GM10248 (cell line): ENCODE data around the gene MUL1.
"Not testable (repeated sequence)": the region's sequence is repeated elsewhere in the genome, so short reads cannot be mapped to it uniquely, and the experiment has no call there.

Source experiments
- CTCF ChIA-PET: fragments of 300-600 bp; sonication (Branson Sonifier 250); formaldehyde crosslinking; extraction: SDS; loops from one replicate; lab custom pipeline; 2021; ENCODE audit warnings: antibody characterized with exemption; lab: Yijun Ruan, JAX
- POLR2A ChIA-PET: fragments of 350-650 bp; sonication (Branson Sonifier 250); formaldehyde crosslinking; extraction: SDS; loops from one replicate; lab custom pipeline; 2020; ENCODE audit warnings: antibody characterized with exemption; lab: Yijun Ruan, JAX
- DNase-seq: peaks from one replicate; pipeline ENCODE4 v3.0.0; 2012; ENCODE audit errors: extremely low spot score
- TF ChIP-seq, protein P1 (sequence below): IDR thresholded peaks from 2 replicates; pipeline ENCODE4 v1.5.1; 2012; ENCODE audit warnings: mild to moderate bottlenecking, low read depth; ENCODE audit errors: extremely low read depth, missing control alignments, control extremely low read depth

MUL1 gene

DNA sequence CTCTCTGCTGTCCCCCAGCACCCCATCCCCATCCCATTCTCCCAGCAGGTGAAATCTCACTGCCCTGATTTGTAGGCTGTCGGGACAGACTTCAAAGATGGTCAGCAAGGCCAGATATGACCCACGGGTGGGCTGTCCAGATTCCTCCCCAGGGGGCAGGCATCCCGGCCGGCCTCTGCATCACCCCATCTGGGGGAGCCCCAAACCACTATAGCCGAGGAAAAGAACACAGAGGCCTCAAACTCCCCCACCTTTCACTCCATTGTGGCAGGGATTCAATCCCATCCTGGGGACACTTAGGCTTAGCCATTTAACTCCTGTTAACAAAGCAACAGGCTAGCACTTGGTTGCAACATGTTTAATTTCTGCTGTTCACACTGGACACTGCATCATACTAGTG is 8.8 kb downstream of the MUL1 start:
- DNase-seq: no peak
- TF ChIP-seq, protein P1, sequence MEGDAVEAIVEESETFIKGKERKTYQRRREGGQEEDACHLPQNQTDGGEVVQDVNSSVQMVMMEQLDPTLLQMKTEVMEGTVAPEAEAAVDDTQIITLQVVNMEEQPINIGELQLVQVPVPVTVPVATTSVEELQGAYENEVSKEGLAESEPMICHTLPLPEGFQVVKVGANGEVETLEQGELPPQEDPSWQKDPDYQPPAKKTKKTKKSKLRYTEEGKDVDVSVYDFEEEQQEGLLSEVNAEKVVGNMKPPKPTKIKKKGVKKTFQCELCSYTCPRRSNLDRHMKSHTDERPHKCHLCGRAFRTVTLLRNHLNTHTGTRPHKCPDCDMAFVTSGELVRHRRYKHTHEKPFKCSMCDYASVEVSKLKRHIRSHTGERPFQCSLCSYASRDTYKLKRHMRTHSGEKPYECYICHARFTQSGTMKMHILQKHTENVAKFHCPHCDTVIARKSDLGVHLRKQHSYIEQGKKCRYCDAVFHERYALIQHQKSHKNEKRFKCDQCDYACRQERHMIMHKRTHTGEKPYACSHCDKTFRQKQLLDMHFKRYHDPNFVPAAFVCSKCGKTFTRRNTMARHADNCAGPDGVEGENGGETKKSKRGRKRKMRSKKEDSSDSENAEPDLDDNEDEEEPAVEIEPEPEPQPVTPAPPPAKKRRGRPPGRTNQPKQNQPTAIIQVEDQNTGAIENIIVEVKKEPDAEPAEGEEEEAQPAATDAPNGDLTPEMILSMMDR: no peak
- POLR2A ChIA-PET: no interaction called here
- CTCF ChIA-PET: interaction anchor here (1.5 kb wide), 1 partner anchor 286 kb away, joined by 3 read pairs; no protein-coding TSS in a partner anchor

DNA sequence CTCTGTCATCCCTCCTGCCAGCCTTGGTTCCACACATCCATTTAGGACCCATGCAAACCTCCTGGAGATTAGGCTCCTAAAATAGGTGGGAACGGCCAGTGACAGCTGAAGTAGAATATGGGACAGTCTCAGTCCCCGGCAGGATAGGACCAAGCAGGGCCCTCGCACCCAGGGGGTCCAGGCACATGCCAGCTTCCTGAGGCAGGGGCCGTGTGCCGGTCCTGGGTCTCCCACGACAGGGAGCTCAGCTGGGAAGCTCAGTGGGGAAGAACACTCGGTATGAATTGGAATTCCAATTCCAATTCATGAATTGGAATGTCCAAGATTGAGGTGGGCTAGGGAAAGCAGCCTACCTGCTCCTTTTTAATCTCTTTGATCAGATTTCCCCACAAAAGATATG is 9.8 kb downstream of the MUL1 start:
- TF ChIP-seq, protein P1: no peak
- DNase-seq: no peak
- ChIA-PET POLR2A (no interaction called here), CTCF (interaction anchor here (0.8 kb wide), 1 partner anchor 285 kb away, joined by 3 read pairs; no protein-coding TSS in a partner anchor)

DNA sequence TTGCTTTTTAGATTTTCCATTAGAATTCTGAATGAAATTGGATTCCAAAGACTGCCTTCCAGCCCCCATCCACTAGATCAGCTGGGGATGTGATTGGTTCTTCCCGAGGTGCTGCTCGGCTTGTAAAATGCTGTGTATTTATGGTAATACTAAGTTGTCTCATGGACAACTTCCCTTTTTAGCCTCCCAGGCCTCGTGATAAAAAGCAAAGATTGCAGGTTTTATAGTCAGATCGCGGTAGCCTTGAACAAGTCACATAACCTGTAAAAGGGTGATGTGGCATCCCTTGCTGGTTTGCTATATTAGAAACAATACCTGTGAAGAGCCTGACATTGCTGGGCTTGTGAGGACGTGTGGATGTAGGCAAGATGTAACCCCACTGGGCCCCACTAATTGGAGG is 10.4 kb downstream of the MUL1 start:
- DNase-seq: no peak
- POLR2A ChIA-PET: no interaction called here
- TF ChIP-seq, protein P1: no peak
- CTCF ChIA-PET: no interaction called here

DNA sequence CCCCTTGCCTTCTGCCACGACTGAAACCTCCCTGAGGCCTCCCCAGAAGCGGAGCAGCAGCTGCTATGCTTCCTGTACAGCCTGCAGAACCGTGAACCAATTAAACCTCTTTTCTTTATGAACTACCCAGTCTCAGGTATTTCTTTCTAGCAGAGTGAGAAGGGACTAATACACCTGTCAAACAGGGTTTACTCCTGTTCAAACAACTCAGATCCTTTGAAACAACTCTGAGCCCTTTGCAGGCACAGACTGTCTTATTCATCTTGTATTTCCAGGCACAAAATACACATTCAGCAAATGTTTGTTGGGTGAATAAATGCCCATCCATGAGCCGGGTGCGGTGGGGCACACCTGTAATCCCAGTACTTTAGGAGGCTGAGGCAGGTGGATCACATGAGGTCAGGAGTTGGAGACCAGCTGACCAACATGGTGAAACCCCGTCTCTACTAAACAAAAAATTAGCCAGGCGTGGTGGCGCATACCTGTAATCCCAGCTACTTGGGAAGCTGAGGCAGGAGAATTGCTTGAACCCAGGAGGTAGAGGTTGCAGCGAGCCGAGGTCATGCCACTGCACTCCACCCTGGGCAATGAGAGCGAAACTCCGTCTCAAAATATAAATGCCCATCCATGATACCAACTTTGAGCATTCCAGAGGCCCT is 11.1 kb downstream of the MUL1 start:
- POLR2A ChIA-PET, DNase-seq: not testable (repeated sequence)
- CTCF ChIA-PET: interaction anchor here (8.0 kb wide), 1 partner anchor 281 kb away, joined by 116 read pairs; no protein-coding TSS in a partner anchor

DNA sequence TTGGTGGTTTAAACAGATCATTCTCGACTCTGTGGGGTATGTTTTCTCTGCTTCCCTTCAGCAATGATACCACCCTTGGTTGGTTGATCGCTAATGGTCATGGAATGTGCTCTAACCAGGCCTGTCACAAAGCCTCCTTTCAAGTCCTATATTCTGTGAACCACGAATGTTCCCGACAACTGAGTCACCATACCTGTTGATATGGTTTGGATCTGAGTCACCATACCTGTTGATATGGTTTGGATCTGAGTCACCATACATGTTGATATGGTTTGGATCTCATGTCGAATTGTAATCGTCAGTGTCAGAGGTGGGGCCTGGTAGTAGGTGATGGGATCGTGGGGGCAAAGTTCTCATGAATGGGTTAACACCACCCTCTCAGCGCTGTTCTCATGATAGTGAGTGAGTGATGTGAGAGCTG is 11.7 kb downstream of the MUL1 start:
- TF ChIP-seq, protein P1: no peak
- CTCF ChIA-PET: interaction anchor here (8.0 kb wide), 1 partner anchor 280 kb away, joined by 116 read pairs; no protein-coding TSS in a partner anchor
- POLR2A ChIA-PET: no interaction called here
- DNase-seq: no peak

DNA sequence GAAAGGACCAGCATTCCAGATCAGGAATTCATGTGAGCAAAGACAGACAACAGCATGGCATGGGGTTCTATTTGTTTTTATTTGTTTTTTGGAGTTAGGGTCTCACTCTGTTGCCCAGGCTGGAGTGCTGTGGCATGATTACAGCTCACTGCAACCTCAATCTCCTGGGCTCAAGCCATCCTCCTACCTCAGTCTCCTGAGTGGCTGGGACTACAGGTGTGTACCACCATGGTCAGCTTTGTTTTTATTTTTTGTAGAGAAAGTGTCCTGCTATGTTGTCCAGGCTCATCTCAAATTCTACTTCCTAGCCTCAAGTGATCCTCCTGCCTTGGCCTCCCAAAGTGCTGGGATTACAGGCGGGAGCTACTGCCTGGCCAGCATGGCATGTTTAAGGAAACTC is 12.3 kb downstream of the MUL1 start:
- TF ChIP-seq, protein P1: no peak
- CTCF ChIA-PET: interaction anchor here (1.0 to 8.0 kb wide), 6 partner anchors 10 to 280 kb away, joined by 3 to 116 read pairs (median 18); no protein-coding TSS in a partner anchor
- no peak for DNase-seq
- POLR2A ChIA-PET: no interaction called here

DNA sequence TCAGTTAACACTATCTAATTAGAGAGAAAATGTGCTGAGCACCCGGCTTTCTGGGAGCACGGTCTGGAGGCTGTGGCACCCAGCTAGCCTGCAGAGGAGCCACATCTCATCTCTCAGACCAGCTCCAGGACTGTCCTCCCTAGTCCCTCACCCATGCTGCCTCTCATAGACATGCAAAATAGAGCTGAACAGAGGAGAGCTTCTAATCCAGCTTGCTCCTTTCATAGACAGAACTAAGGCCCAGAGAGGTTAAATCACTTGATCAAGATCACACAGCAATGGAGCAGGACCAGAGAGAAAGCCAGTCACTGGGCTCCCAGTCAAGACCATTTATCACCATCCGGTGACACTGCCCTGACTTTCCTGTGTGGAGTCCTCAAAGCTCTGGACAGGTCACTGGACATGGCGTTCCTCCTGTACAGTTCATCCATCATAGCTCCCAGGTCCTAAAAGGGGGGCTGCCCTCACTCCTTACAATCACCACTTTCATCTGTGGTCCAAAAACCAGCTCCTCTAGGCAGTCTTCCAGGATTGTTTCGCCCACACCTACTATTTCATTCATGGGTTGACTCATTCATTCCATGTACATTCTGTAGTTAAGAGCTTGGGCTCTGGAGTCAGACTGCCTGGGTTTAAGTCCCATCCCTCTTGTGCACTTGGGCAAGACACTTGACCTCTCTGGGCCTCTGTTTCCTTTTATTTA is 13.2 kb downstream of the MUL1 start:
- ChIA-PET CTCF (interaction anchor here (0.6 to 8.0 kb wide), 31 partner anchors 8 to 574 kb away, joined by 3 to 116 read pairs (median 4); partner anchors contain the start of genes CDA and MUL1), POLR2A (no interaction called here)
- TF ChIP-seq, protein P1: no peak
- DNase-seq: no peak
